HG02759 (cell line): ENCODE results near the gene CYP19A1.

Experiments used
- ATAC-seq: cut with Tn5 transposase; IDR thresholded peaks from one replicate; pipeline ENCODE4 v1.9.1; 2021; ENCODE audit warnings: mild to moderate bottlenecking, moderate library complexity; ENCODE audit not compliant: unreplicated experiment

CYP19A1 gene

DNA sequence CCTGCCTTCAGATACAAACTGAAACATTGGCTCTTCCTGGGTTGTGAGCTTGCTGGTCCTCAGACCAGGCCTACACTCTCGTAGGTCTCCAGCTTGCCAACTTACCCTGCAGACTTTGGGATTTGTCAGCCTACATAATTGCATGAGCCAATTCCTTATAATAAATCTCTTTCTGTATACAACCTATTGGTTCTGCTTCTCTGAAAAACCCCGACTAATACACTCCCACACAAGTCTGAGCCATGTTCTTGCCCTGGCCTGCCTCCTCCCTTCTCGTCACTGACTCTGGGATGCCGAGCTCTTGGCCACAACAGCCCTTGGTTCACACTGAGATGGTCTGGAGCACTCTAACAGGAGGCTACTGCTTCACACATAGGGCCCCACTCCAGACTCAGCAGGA, 9.5 kb downstream of the CYP19A1 start:
- ATAC-seq: no peak

DNA sequence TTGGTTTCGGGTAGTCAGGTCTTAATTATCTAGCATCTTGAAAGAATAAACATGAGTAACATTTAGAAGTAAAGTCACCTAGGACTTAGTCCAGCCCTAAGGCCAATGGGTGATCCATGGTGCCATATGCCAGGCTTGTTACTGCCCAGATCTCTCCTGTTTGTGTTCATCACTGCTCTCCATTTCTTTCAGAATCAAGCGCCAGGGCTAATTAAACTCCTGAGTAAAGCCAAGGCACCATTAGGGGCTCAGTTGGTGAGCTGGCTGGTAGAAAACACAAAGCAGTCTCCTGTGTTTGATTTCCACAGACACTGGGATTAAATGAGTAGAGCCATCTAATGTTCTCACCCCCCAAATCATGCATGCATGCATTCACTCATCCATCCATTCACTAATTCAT, 11.3 kb downstream of the CYP19A1 start:
- no peak for ATAC-seq

DNA sequence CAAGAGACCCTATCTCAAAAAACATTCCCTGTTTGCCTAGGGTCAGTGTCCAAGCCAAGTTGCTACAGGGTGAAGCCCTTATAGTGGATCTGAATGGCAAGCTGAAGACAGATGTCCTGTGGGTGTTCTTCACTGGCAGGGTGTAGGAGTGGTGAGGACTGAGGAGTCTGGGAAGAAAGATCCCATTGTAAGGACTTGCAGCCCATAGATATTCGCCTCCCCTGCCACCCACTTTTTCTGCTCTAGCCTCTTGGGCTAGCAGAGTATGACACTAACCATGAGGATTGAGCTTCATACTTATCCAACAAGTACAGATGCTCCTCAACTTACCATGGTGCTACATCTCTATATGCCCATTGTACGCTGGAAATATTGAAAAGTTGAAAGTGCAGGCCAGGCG, 13.2 kb downstream of the CYP19A1 start:
- ATAC-seq: no peak

DNA sequence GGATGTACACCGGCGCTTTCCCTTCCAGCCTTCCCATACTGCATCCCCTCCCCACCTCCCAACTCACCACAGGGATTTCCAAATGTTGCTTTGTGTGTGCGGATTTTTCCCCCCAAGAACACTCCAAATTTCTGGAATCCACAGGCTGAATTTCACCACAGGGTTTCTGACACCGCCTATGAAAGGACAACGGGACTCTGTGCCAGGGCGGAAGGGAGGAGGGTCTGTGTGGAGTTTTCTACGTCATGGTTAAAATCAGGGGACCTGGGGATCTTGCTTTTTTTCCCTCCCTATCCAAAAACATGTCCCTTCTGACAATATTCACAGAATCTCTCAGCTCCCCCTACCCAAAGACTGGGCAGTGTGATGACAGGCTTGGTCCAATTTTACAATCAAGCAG, 14.6 kb downstream of the CYP19A1 start:
- no peak for ATAC-seq

DNA sequence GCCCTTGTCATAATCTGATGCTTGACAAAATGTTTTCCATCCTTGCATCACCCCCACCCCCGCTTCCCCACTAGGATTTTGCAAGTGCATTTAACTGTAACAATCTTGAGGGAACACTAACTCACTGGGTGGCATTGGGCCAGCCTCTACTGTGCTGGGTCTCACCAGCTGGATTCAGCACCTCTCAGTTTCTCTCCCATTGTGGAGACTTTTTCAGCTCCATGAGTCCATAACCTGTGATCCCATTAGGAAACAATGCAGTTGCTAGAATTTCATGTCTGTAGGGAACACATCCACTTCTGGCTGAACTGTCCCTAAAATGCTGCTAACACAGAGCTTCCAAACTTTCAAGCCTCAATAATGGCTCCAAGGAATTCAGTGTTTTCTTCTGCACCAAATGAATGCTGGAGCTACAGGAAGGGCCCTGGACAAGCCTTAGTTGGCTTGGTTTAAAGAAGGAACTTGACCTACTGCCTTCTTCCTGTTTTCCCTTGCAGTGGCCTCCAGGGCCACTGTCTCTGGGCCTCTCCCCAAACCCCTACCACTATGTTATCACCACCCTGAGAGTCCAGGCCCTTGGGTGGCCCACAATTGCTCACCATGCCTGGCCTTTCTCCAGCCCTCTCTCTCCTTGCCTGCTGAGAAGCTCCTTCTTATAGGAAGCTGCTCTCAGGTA, 15.6 kb downstream of the CYP19A1 start:
- no peak for ATAC-seq

DNA sequence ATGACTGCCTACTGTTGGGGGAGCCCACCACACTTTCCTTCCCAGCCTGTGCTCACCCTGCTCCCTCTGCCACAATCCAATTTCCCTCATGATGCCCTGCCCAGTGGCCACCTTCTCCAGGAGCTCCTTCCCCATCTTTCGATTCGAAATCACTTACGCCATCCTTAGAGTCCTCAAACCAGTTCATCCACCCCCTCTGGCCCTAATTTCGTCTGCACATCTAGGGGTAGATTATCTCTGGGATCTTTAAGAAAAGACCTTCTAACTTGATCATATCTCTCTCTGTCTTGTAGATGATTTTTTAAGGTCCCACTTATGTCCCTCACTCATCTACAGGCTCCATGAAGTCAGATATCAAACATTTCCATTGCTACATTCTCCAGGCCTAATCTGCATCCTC, 17.1 kb downstream of the CYP19A1 start:
- ATAC-seq: no peak

DNA sequence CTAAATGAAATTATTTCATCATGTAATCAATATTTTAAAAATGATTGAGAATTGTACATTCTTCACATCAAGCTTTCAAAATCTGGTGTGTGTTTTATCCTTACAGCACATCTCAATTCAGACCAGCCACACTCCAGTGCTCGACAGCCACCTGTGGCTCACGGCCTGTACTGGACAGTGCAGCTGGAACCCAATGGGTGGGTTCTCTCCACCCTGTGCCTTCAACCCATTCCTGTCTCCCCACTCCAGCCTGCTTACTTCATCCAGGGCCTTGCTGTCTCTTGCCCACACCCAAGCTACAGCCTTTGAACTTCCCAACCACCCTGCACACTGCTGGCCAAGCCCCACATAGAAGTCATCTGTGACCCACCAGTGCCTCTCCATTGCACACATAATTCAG, 17.6 kb downstream of the CYP19A1 start:
- ATAC-seq: no peak

DNA sequence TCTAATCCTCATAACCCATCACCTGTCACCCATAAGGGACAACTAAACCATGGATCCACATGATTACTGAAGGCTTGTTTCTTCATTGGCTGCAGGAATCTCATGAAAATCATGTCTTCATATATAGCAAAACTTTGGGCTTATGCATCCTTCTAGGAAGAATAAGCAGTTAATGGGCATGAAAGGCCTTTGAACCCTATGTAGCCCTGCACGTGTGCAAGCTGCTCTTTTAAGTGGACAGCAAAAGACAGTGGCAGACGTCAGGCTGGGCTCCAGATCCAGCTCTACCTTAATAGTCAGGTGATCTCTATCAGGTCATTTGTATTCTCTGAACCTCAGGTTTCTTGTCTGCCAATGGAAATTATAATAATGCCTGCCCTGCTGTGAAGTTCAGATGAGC, 18.9 kb downstream of the CYP19A1 start:
- no peak for ATAC-seq

DNA sequence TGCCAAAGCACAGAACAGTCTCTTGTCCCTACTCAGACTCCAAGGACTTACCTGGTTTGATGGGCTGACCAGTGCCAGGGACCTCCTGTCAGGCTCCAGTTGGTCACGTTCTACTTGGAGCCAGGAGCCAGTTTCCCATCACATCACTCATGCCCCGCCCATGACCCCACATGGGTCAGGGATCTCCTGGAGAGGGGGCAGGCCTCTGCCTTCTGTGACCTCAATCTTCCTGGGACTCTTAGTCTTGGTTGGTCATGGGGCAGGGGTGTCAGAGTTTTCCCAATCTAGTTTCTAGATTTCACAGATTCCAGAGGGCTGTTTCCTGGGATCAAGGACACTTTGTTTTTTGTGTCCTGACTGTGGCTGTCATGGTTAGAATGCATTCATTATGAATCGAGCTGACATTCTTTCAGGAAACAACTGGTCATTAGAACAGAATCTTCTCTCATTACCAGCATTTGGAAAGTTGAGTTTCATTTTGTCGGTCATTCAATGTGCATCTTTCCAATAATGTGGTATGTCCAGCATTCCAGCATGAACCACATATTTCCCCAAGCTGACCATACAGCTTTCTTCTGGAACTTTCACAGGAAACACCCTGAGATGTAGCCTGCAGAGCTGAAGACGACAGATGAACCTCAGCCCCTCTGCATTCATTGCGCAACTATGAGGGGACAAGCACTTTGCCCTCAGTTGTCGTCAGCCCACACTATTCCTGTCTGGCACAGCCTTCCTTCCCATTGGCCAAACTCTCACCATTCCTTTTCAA, 19.8 kb downstream of the CYP19A1 start:
- ATAC-seq: no peak

DNA sequence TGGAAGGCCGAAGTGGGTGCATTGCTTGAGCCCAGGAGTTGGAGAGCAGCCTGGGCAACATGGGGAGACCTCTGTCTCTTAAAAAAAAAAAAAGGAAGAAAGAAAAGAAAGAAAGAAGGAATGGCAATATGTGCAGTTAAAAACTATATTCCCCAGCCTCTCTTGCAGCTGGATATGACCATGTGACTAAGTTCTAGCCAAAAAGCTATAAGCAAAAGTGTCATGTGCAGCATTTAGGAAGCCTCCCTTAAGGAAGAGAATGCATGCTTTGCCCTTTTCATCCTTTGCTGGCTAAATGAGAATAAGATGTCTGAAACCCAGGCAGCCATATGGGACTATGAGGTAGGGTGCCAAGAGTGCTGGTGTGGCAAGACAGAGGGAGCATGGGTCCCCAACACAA, 21.8 kb downstream of the CYP19A1 start:
- ATAC-seq: no peak

DNA sequence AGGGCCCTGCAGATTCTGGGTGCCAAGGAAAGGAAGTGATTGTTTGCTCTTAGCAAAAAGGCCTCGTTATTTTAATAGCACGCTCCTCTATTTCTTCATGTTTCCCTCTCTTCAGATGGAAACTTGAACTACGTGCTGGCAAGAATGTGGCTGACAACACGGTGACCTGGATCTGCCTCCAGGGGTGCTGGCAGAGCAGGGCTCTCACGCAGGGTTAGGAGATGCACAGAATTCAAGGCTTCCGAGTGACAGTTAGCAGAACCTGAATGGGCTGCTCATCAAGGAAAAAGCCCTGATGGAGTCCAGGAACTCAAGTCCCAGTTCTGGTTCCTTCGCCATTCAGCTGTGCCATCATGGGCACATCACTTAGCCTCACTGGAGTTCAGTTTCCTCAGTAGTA, 22.7 kb downstream of the CYP19A1 start:
- no peak for ATAC-seq

DNA sequence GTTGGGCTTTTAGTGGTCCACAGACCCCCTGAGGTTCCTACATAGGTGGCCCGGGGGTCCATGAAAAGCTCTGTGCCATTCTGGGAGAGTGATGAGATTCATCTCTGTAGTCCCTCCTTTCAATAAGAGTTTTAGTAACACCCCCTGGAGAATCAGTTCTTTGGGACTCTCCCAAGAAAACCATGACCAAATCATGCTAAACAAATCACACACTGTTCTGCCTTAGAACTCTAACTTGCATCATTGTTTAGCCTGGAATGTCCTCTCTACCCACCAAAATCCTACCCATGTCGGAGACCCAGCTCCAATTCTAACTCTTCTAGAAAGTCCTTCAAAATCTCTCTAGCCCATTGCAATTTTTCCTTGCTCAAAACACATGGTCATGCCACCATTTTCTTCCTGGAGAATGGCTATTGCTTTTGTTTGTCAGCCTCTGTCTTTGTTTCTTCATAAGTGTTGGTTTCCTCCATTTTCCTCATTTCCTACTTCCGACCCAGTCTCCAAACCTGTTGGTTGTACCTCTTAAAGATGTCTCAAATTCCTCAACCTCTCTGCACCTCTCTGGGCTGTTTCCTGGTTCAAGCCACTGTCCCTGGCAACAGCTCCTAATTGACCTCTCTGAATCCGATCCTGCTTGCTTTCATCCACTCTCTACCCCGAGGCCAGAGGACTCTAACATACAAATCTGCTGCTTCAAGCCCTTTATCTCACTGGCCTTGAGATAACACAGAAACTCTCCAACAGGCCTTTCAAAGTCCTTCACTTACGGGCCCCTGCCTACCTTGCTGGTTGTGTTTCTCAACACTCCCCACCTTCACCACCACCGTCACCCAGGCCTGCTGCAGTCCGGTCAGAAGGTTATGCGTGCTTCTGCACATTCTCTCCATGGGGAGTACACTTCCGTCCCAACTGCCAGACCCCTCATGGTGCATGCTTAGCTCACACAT, 23.7 kb downstream of the CYP19A1 start:
- ATAC-seq: no peak

DNA sequence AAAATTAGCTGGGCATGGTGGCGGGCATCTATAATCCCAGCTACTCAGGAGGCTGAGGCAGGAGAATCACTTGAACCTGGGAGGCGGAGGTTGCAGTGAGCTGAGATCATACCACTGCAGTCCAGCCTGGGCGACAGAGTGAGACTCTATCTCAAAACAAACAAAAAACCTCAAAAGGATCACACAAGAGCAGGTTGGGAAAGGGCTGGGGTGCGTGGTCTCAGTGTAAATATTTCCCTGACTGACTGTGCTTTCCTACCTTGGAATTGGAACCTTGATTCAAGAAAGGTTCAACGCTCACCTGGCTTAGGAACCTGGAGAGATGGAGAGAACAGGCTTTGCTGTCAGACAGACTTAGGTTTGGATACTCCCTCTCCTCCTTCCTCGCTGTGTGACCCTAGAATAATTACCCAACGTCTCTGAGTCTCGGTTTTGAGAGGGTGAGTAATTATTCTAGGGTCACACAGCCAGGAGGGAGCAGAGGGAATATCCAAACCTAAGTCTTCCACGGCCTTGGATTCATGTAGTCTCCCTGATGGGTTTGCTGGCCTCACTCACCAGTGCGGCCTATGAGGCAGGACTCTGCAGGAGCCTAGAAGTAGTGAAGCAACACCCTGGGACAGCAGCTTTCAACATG, 24.6 kb downstream of the CYP19A1 start:
- no peak for ATAC-seq

DNA sequence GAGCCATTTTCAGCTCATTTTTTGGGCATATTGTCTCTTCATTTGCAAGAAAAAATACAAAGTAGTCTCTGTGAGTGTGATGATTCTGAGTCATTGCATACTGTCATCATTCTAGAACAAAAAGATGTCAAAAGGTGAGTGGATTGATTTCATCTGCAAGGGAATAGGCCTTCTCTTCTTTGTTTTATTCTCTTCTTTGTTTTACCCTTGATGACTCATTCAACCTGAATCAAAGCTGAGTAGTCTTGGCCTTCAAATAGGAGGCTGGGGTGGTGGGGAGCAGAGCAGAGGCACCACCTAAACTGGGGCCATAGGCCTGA, 25.4 kb downstream of the CYP19A1 start:
- no peak for ATAC-seq

DNA sequence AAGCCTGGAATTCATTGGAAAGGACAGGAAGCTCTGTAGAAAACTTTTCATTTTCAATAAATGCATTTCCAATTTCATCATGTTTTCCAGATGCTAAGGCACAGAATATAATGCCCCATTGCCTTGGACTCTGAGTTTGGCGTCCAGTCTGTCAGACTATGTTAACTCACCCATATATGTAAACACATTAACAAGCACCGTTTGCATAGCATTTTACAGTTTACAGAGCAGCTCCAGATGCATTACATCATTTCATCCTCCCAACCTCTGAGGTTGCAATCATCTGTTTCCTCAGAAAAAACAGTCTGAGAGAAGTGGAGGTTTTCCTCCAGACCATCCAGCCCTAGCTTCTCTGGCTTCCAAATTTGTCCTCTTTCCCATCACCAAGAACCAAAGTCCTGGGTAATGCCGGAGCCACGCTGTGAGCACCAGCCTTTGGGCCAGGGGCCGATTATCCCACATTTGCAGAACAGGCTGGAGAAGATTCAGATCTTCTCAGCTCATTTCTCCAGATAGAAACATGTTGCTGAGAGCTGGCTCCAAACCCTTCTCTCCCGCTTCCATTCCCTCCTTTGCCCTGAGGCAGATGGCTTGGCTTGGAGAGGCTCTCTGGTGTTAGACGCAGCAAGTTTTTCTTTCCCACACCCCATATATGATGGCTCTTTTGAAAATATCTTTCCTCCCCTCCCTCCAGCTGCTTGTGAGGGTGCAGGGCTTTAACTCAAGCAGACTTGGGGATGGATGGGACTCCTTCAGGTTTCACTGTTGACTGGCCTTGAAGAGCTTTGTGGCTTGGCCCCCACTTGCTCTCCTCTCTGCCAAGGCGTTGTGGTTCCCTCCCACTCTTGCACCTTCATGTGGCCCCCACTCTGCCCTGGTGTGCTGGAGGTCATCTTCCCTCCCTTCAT, 26.0 kb downstream of the CYP19A1 start:
- ATAC-seq: no peak

DNA sequence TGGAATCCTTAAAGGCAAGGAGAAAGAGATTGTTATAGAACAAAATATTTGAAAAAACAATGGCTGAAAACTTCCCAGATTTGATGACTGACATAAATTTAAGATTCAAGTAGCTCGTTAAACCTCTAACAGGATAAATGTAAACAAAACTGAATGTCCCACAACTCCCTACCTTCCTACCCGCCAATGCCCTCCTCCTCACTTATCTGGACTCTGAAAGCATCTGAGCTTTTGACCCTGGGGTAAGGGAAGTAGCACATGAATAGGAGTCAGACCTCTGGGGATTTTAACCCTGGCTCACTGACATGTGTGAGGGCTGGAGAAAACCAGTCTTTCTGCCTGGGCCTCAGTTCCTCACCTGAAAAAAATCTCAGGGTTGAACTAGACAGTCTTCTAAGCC, 26.9 kb downstream of the CYP19A1 start:
- no peak for ATAC-seq

DNA sequence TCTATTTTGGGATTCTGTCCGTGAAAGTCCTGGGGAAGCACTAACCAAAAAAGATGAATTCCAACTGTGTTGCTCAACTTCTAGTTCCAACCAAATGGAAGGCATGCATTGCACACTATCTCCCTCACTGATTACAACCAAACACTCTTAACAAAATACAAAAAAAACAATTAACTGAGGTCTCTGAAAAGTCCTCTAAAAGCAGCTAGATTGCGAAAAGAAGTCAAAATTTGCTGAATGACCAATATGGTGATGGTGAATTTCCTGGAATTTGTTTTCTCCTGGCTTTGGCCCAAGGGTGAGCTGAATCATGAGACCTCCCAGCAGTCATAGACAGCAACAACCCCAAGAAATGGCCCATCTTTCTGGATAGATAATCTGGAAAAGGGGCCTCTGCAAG, 28.3 kb downstream of the CYP19A1 start:
- ATAC-seq: no peak

DNA sequence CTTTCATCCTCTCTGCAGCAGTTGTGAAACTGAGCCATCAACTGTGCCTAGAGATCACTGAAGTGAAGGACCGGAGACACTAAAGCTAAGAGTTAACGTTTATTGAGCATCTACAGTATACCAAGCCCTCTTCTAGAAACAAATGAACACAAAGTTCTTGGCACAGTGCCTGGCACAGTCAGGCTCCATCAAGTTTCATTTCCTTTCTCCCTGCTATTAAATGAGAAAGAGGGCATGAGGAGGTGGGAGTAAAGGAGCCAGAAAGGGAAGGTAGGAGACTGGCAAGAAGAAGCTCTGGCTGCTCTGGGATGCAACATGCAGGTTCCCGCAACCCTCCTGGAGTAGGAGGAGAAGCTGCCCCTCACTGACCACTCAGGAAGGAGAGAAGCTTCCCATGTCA, 30.6 kb downstream of the CYP19A1 start:
- ATAC-seq: no peak

DNA sequence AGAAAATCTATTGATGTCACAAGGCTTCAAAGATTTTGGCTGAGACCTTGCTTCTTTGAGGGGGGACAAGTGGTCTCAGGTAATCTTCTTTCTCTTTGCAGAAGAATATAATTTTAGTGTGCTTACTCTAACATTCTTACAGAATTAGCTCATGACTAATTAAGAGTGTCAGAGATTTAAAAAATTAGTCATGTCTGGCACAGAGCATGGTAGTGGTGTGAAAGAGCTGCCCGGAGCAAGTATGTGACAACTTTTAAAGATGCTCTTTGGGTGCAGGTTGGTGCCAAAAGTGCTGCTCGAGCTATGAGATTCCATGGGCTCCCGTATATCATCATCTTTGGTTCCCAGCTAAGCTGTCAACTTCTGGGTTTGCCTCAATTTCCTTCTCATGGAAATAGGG, 31.1 kb downstream of the CYP19A1 start:
- no peak for ATAC-seq

DNA sequence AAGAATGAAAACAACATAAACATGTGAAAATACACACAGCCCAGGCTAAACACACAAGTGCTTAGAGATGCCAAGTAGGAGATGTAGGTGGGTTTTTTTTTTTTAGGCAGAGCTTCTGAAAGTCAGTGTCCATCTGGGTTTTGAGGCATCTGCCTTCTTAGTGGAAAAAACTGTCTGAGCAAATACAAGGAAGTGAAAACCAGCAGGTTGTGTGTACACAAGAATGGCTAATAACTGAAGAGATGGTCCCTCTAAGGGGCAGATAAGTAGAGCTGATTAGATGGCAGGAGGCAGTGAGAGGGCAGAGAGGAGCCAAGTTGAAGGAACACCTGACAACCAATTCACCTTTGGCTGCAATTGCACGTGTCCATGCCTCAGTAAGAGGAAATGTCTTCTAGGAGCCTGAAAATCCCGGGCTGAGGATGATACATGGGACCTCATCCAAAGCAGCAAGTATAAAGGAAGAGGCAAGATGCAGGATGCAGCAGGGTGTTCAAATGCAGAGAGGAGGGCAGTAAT, 34.9 kb downstream of the CYP19A1 start:
- no peak for ATAC-seq
